ENCODE data around the gene P2RX6. TPM values are rescaled to one million over a fixed set of nuclear protein-coding genes. Genes with fewer than 3 reads are reported as not detected.
"Not testable (repeated sequence)": the region's sequence is repeated elsewhere in the genome, so short reads cannot be mapped to it uniquely, and the experiment has no call there.

Gene P2RX6
- total RNA-seq, 1 donor from 2014 or later: 0.18 TPM

DNA sequence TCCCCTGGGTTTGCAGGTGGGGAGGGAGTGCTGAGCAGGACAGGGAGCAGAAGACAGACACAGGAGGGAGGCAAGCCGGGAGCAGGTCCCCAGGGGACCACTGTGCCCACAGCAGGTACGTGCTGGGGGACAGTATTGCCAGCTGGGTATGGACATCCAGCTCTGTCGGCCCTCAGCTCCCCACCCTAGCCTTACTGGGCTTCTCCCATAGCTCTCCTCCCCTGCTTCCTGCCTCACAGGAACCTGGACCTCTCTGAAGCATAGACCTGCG is 40.5 kb downstream of the P2RX6 start:
- DNase-seq (ENCODE audit: low spot score): no peak
- Mint-ChIP-seq H3K4me1 (ENCODE audit: low read depth) (peaks cover 28% of the 10 kb centered on the region), H3K4me3 (no peak overlapping the region), H3K27ac (no peak overlapping the region), H3K36me3 (ENCODE audit: low read depth) (no peaks in the 10 kb centered on the region), H3K27me3 (ENCODE audit: insufficient read depth) (peaks cover 13% of the 10 kb centered on the region), H3K9me3 (no peaks in the 10 kb centered on the region)
- intact Hi-C loops (cut with micrococcal nuclease): no loop called here

DNA sequence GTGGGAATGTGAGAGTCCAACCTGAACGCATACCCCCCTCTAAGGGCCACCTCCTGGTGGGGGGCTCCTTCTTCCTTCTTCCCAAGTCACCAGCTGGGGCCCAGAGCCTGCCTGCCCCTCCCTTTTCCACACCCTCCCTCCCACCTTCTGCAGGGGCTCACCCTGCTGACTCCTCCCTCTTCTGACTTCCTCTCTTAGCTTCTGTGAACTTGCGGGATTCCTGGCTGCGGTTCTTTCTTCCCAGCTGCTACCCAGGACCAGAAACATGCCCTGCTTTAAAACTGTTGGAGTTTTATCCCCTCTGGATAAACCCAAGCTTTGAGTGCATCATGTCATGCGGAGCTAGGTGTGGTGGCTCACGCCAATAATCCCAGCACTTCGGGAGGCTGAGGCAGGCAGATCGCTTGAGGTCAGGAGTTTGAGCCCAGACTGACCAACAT is 40.9 kb downstream of the P2RX6 start:
- Mint-ChIP-seq H3K27ac (no peak overlapping the region), H3K4me1 (ENCODE audit: low read depth) (peaks cover 28% of the 10 kb centered on the region), H3K27me3 (ENCODE audit: insufficient read depth) (peaks cover 13% of the 10 kb centered on the region), H3K36me3 (ENCODE audit: low read depth) (no peaks in the 10 kb centered on the region), H3K9me3 (no peaks in the 10 kb centered on the region), H3K4me3 (no peak overlapping the region)
- intact Hi-C loops (cut with micrococcal nuclease): no loop called here
- DNase-seq (ENCODE audit: low spot score): no peak

DNA sequence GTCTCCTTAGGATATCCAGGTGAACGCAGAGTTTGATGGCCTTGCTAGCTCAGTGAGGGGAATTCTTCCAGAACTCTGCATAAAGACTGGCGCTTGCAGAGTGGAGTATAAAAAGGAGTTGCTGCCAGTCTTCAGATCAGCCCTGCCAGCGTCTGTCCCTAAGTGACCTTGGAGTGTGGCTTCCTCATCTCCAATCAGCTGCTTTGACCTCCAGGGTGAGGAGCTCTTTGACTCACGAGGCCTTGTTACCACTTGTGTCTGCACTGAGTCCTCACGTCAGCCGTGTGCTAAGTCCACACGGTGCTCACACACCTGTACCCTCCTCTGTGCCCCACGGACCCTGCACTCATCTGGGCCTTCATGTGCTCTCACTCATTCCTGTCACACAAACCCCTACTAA is 45.4 kb downstream of the P2RX6 start:
- DNase-seq (ENCODE audit: low spot score); H3K9me3 Mint-ChIP-seq; H3K27ac Mint-ChIP-seq; H3K36me3 Mint-ChIP-seq (ENCODE audit: low read depth); H3K4me3 Mint-ChIP-seq; intact Hi-C loops (cut with micrococcal nuclease): not testable (repeated sequence)
- peaks cover 15% of the 10 kb centered on the region for H3K4me1 Mint-ChIP-seq (ENCODE audit: low read depth)
- H3K27me3 Mint-ChIP-seq (ENCODE audit: insufficient read depth): peaks cover 11% of the 10 kb centered on the region

DNA sequence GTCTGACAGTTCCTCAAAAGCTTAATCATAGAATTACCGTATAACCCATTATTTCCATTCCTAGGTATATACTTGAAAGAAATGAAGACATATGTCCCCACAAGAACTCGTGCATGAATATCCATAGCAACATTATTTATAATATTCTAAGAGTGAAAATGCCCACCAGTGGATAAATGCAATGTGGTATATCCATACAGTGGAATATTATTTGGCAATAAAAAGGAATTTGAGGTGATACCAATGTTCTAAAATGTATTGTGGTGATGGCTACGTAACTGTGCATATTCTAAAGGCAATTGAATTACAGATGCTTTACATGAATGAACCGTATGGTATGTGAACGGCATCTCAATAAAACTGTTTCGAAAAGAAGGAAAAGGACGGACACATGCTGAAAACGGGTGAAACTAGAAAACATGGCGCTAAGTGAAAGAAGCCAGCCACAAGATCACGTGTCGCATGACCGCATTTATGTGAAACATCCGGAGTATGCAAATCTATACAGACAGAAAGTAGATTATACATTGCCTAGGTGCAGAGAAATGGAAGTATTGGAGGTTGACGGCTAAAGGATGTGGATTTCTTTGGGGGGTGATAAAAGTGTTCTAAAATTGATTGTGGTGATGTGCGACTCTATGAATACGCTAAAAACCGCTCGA is 46.8 kb downstream of the P2RX6 start:
- H3K9me3 Mint-ChIP-seq; intact Hi-C loops (cut with micrococcal nuclease); H3K36me3 Mint-ChIP-seq (ENCODE audit: low read depth); H3K27me3 Mint-ChIP-seq (ENCODE audit: insufficient read depth); H3K27ac Mint-ChIP-seq; H3K4me1 Mint-ChIP-seq (ENCODE audit: low read depth); H3K4me3 Mint-ChIP-seq; DNase-seq (ENCODE audit: low spot score): not testable (repeated sequence)

DNA sequence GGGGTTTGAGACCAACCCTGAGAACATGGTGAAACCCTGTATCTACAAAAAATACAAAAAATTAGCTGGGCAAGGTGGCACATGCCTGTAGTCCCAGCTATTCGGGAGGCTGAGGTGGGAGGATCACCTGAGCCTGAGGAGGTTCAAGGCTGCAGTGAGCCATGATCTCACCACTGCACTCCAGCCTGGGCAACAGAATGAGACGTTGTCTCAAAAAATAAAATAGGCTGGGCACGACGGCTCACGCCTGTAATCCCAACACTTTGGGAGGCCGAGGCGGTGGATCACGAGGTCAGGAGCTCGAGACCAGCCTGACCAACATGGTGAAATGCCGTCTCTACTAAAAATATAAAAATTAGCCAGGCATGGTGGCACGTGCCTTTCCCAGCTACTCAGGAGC is 49.5 kb downstream of the P2RX6 start:
- H3K4me1 Mint-ChIP-seq (ENCODE audit: low read depth); H3K27ac Mint-ChIP-seq; H3K9me3 Mint-ChIP-seq; DNase-seq (ENCODE audit: low spot score); intact Hi-C loops (cut with micrococcal nuclease); H3K36me3 Mint-ChIP-seq (ENCODE audit: low read depth); H3K27me3 Mint-ChIP-seq (ENCODE audit: insufficient read depth); H3K4me3 Mint-ChIP-seq: not testable (repeated sequence)

DNA sequence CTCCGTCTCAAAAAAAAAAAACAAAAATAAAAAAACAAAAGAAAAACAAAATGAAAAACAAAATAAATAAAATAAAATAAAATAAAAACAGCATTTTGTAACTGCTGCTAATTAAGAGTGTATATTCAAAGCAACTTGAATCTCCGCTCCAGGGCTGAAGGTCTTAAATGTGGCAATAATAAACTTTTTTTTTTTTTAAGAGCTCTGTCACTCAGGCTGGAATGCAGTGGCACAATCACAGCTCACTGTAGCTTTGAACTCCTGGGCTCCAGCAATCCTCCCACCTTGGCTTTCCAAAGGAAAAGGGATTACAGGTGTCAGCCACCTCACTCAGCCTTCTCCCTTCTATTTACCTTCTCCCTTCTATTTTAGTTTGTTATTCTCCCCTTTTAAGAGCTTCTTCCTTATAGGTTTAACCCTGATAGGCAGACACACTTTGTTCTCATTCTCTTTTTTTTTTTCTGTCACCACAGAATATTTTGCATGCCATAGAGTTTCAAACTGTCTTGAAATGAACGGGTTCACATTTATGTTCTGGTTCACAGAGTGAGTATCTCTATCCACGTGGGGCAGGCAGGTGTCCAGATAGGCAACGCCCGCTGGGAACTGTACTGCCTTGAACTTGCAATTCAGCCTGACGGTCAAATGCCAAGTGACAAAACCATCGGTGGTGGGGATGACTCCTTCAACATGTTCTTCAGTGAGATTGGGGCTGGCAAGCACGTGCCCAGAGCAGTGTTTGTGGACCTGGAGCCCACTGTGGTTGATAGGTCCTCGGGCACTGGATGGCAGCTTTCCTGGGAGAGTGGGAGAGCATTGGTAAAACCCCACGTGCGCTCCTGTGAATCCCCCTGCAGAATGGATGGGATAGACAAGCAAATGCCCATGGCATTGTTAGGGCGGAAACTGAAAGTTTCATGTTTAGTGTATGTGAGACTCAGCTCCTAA is 50.2 kb downstream of the P2RX6 start:
- no peak for DNase-seq (ENCODE audit: low spot score)
- intact Hi-C loops (cut with micrococcal nuclease): no loop called here
- H3K4me3 Mint-ChIP-seq: no peak overlapping the region
- H3K27ac Mint-ChIP-seq: no peak overlapping the region
- no peaks in the 10 kb centered on the region for H3K9me3 Mint-ChIP-seq
- H3K4me1 Mint-ChIP-seq (ENCODE audit: low read depth): no peaks in the 10 kb centered on the region
- peaks cover 3% of the 10 kb centered on the region for H3K27me3 Mint-ChIP-seq (ENCODE audit: insufficient read depth)
- no peaks in the 10 kb centered on the region for H3K36me3 Mint-ChIP-seq (ENCODE audit: low read depth)

DNA sequence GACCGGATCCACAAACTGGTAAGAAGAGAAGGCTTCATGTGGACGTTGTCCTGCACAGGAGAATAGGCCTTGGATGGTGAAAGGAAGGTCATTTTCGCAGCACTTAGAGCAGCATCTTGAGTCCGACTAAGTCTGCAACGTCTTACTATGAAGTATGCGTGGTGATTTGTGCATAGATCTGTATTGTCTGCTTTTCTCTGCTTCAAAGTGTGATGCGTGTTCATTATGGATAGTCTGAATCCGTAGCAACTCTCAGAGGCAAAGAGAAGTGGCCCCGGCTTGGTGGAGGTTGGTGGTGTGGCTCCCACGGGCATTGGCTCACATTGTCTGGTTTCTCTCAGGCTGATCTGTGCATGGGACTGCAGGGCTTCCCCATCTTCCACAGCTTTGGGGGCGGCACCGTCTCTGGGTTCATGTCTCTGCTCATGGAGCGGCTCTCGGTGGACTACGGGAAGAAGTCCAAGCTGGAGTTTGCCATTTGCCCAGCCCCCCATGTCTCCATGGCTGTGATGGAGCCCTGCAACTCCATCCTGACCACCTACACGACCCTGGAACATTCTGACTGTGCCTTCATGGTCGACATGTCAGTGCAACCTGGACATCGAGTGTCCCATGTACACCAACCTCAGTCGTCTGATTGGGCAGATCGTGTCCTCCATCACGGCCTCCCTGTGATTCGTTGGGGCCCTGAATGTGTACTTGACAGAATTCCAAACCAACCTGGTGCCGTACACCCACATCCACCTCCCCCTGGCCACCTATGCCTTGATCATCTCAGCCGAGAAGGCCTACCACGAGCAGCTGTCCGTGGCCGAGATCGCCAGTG is 52.3 kb downstream of the P2RX6 start:
- H3K36me3 Mint-ChIP-seq (ENCODE audit: low read depth): no peaks in the 10 kb centered on the region
- intact Hi-C loops (cut with micrococcal nuclease): no loop called here
- H3K27me3 Mint-ChIP-seq (ENCODE audit: insufficient read depth): peaks cover 3% of the 10 kb centered on the region
- H3K4me3 Mint-ChIP-seq: no peak overlapping the region
- no peak for DNase-seq (ENCODE audit: low spot score)
- H3K27ac Mint-ChIP-seq: no peak overlapping the region
- no peaks in the 10 kb centered on the region for H3K9me3 Mint-ChIP-seq
- no peaks in the 10 kb centered on the region for H3K4me1 Mint-ChIP-seq (ENCODE audit: low read depth)

DNA sequence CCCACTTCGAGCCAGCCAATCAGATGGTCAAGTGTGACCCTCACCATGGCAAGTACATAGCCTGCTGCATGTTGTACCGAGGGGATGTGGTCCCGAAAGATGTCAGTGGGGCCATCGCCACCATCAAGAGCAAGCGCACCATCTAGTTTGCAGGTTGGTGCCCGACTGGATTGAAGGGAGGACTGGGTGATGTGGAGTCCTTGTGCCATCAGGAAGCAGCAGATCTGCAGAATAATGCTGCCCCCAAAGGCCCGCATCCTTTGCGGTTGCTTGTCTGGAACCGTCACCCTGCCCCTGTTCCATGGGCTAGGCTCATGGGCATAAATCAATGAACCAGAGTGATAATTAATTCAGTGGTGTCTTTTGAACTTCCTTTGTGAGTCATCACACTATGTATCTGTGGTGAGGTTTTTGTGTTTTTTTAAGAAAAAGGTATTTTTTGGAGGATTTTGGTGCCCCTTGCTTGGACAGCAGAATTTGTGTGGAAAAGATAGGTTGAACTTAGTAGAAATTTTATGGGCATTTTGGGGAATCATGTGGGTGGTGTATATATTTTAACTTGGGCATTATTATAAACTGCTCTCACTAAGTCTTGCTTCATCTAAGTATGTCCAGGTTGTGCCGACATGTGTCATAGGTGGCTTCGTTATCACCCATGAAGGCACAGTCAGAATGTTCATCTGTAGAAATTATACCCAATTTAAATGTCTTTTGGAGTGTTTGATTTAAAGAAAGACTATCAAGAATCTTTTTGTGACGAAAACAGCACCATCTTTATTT is 53.1 kb downstream of the P2RX6 start:
- DNase-seq (ENCODE audit: low spot score): no peak
- Mint-ChIP-seq H3K27ac (no peak overlapping the region), H3K4me1 (ENCODE audit: low read depth) (no peaks in the 10 kb centered on the region), H3K36me3 (ENCODE audit: low read depth) (no peaks in the 10 kb centered on the region), H3K9me3 (no peaks in the 10 kb centered on the region), H3K4me3 (no peak overlapping the region), H3K27me3 (ENCODE audit: insufficient read depth) (peaks cover 3% of the 10 kb centered on the region)
- intact Hi-C loops (cut with micrococcal nuclease): no loop called here

DNA sequence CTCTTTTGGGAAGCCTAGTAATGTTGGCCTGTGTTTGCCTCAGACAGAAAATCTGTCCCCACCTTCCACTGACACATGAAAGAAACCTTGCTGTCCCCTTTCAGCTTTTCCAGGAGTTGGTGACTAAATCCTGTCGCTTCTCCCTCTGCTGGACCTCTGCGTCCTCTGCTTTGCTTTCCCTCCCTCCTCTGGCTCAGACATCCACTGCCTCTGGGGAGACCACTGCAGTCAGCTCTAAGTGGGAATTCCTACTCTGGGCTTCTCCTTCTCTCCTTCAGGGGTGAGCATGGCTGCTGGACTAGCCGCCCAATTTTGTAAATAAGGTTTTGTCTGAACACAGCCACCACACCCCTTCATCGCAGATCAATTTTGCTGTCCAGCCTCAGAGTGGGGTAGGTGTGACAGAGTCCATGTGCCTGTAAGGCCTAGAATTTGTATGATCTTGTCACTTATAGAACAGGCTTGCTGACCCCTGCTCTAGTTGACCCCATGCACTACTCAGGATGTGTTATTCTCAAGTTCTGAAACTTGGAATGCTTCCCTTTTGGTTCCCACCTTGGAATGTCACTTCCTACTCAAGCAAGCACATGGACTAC is 53.8 kb downstream of the P2RX6 start:
- Mint-ChIP-seq H3K36me3 (ENCODE audit: low read depth) (no peaks in the 10 kb centered on the region), H3K4me3 (no peak overlapping the region), H3K27me3 (ENCODE audit: insufficient read depth) (peaks cover 3% of the 10 kb centered on the region), H3K9me3 (no peaks in the 10 kb centered on the region), H3K27ac (no peak overlapping the region), H3K4me1 (ENCODE audit: low read depth) (no peaks in the 10 kb centered on the region)
- intact Hi-C loops (cut with micrococcal nuclease): no loop called here
- no peak for DNase-seq (ENCODE audit: low spot score)

DNA sequence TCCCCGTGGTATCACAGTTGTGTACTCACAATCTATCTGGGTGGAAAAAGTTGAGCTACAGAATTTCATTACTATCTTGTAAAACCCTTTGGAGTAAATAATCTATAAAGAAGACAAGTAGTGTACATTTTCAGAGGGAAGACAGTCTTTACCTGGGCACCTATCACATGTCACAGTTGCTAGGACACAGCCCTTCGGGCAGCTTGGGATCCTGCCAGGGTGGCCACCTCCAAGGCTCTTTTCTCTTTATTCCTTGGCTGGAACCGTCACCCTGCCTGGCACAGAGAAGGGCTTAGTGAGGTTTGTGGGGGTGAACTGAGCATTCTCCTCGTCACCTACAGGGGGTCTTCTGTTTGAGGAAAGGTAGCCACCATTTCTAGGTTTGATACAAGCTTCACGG is 54.4 kb downstream of the P2RX6 start:
- no peak overlapping the region for H3K27ac Mint-ChIP-seq
- intact Hi-C loops (cut with micrococcal nuclease): no loop called here
- no peaks in the 10 kb centered on the region for H3K9me3 Mint-ChIP-seq
- H3K4me1 Mint-ChIP-seq (ENCODE audit: low read depth): no peaks in the 10 kb centered on the region
- H3K36me3 Mint-ChIP-seq (ENCODE audit: low read depth): no peaks in the 10 kb centered on the region
- no peak overlapping the region for H3K4me3 Mint-ChIP-seq
- H3K27me3 Mint-ChIP-seq (ENCODE audit: insufficient read depth): peaks cover 3% of the 10 kb centered on the region
- DNase-seq (ENCODE audit: low spot score): no peak

DNA sequence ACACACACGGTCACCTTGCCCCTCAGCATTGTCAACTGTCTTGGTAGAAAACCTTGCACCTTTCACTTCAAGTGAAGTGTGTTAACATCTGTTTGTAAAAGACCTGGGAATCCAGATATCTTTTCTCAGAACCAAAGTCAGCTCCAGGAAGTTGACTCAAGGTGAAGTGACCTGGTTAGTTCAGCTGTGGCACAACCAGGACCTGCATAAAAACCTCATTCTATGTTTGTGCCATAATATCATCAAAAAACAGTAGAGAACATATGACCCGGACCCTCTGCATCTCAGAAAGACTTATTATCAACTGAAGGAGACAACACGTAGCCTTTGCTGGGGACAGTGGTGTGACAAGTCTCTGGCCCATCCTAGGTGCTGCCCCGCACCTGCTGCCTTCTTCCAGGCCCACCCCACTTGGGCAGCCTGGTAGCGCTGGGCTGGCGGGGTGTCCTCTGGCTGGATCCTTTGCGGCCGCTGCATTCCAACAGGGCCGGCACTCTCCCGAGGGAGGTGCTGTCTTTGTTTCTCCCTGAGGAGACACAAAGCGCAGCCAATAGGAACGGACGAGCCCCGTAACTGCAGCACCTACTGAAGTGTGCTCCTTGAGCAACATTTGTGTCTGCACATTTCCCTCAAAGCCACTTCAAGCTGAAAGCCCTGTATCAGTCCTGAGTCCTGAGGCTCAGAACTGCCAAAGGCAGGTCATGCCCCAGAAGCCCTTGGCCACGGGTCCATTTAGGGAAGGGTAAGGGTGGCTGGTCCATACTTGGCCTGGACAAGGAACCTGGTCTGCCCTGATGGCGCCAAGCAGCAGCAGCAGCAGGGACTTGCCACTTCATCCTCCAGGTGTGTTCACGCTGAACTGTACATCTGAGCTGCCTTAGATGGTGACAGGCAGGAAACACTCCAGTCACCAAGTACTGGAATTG is 56.0 kb downstream of the P2RX6 start:
- peaks cover 2% of the 10 kb centered on the region for H3K27me3 Mint-ChIP-seq (ENCODE audit: insufficient read depth)

More for the DNA sequence above, 56.0 kb downstream of the P2RX6 start:
- no peaks in the 10 kb centered on the region for H3K4me1 Mint-ChIP-seq (ENCODE audit: low read depth)
- intact Hi-C loops (cut with micrococcal nuclease): no loop called here
- no peaks in the 10 kb centered on the region for H3K9me3 Mint-ChIP-seq
- H3K4me3 Mint-ChIP-seq: no peak overlapping the region
- no peak for DNase-seq (ENCODE audit: low spot score)
- no peak overlapping the region for H3K27ac Mint-ChIP-seq
- H3K36me3 Mint-ChIP-seq (ENCODE audit: low read depth): no peaks in the 10 kb centered on the region

Data from activated T-helper 1 cell treated with anti-CD3 and anti-CD28 coated beads, Interleukin-12 subunit alpha, Interleukin-12 subunit beta, Interleukin-2, Interleukin-4 antibody, amounts not matched to agents 30 ng/mL and 10 ng/mL and 1 ng/mL, durations not matched to agents 14 hours and 24 hours and 36 hours (primary cell).